ENCODE measurements around the gene PNPLA7. TPM values are rescaled to one million over a fixed set of nuclear protein-coding genes. Genes with fewer than 3 reads are reported as not detected.

PNPLA7 gene
- total RNA-seq, 4 donors from 2014 or later = 10.1 to 23.6 (median 11.6) TPM

DNA sequence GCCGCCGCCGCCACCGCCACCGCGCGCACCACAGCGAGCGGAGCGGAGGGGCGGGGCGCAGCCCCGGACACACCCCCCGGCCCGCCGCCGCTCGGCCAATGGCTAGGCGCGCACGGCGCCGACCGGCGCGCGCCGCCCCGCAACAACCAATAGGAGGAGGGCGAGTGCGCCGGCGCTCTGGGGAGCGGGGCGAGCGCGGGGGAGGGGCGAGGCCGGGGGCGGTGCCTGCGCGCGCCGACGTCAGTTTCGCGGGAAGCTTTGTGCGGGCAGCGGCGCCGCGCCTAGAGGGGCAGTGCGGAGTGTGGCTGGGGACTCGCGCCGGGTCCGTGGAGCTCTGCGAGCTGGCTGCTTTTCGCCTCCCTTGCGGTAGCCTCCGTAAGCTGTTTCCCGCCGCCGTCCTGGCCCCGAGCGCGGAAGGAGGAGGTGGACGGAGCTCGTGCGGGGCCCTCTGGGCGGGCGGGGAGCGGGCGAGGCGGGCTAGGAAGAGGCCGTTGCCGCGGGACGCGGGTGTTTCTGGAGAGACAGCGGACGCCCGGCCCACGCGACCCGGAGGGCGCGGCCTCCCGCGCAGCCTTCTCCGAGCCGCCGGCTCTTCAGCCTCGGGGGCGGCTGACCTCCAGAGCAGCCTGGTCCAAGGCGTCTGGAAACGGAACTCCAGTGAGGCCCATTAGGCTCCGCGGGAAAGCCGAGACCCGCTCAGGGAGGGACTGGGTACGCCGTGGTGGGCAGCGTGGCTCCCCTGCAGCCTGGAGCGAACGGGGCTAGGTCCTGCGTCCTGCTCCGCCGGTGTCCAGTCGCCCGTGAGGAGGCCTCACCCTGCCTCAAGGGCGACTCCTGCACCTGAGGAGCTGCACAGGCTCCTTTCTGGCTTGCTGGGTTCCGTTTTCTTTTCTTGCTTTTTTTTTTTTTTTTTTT is 40.5 kb upstream of the PNPLA7 start, which contains the start of gene ZMYND19:
ZMYND19 (minus strand) TSS at position 44 of the 915 bp plus-strand sequence. CDS start 249 bp downstream, outside the sequence.
- intact Hi-C loops (cut with DNase I) = no loop called here
- WGBS, 2 donors = 1% methylated on average over 12 to 16 of the region's 113 CpGs

DNA sequence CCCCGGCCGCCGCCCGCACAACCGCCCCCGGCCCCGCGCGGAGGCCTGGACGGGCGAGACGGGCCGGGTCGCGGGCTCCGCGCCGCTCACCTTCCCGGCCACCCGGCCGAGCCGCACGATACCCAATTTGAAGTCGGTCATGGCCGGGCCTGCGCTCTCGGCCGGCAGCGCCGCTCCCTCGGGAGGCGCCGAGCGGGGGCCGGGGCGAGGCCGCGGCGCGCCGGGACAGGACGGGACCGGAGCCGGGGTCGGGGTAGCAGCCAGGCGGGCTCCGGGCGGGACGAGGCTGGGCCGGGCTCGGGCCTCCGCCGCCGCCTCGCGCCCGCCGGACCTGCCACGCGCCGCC is 39.9 kb upstream of the PNPLA7 start:
- TF ChIP-seq, protein P1, sequence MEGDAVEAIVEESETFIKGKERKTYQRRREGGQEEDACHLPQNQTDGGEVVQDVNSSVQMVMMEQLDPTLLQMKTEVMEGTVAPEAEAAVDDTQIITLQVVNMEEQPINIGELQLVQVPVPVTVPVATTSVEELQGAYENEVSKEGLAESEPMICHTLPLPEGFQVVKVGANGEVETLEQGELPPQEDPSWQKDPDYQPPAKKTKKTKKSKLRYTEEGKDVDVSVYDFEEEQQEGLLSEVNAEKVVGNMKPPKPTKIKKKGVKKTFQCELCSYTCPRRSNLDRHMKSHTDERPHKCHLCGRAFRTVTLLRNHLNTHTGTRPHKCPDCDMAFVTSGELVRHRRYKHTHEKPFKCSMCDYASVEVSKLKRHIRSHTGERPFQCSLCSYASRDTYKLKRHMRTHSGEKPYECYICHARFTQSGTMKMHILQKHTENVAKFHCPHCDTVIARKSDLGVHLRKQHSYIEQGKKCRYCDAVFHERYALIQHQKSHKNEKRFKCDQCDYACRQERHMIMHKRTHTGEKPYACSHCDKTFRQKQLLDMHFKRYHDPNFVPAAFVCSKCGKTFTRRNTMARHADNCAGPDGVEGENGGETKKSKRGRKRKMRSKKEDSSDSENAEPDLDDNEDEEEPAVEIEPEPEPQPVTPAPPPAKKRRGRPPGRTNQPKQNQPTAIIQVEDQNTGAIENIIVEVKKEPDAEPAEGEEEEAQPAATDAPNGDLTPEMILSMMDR (IDR thresholded peaks at IDR 0.05) = no peak
- TF ChIP-seq POLR2A (IDR thresholded peaks at IDR 0.05) = peak in 1 of 2 donors; percentile 7
- no peaks in the 10 kb centered on the region for H3K27me3 ChIP-seq
- DNase-seq = no peak
- no peaks in the 10 kb centered on the region for H3K9me3 ChIP-seq
- intact Hi-C loops (cut with DNase I) = no loop called here
- WGBS, 2 donors = no CpG with 5 or more reads among the region's 61 CpGs
- no peak overlapping the region for H3K27ac ChIP-seq
- peak overlapping the region in 1 of 3 donors; percentile 46 for H3K4me3 ChIP-seq (replicated peaks in 1 of 3)
- peaks cover 10 to 31% of the 10 kb centered on the region in 2 donors for H3K4me1 ChIP-seq
- H3K36me3 ChIP-seq = peaks cover 7 to 8% of the 10 kb centered on the region in 2 donors

More for the DNA sequence above, 40.5 kb upstream of the PNPLA7 start, which contains the start of gene ZMYND19:
- H3K36me3 ChIP-seq = peaks cover 7 to 8% of the 10 kb centered on the region in 2 donors
- TF ChIP-seq, protein P1 (IDR thresholded peaks at IDR 0.05) = no peak
- TF ChIP-seq POLR2A (IDR thresholded peaks at IDR 0.05) = peak in 1 of 2 donors; percentile 57
- H3K27me3 ChIP-seq = no peaks in the 10 kb centered on the region
- no peaks in the 10 kb centered on the region for H3K9me3 ChIP-seq
- peak; percentile 84 to 89 for DNase-seq
- H3K4me1 ChIP-seq = peaks cover 10 to 31% of the 10 kb centered on the region in 2 donors
- H3K4me3 ChIP-seq (replicated peaks in 1 of 3) = peak within 1 kb of the TSS; percentile 42 to 81 (median 76)
- H3K27ac ChIP-seq = peak within 1 kb of the TSS in 1 of 3 donors; percentile 32

DNA sequence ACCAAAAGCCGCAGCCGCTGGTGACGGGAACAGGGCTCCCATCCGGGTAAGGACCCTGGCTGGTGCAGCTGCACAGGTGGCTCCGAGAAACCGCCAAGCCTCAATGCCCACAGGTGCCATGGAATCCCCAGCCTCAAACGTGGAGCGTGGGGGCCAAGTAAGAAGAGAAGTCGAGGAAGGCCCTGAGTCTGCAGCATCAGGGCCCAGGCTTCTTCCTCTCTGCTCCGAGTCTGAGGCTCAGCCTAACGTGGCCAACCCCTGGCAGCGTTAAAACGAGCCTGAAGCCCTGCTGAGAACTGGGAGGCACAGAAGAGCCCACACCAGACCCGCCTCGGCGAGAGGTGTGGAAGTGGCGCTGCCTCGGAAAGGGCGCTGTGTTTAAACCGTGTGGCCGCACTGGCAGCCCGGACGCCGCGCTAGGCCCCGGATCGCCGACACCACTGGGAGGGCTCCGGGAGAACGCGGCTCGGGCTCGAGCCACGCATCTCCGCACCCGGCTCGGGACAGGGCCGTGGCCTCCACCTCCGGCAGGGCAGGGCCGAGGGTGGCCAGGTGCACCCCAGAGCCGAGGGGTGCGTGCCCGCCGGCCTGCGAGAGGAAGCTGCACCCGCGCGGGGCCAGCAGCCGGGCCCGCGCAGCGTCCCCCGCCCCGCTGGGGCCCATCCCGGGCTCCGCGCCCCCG is 39.4 kb upstream of the PNPLA7 start:
- H3K36me3 ChIP-seq = peaks cover 7 to 8% of the 10 kb centered on the region in 2 donors
- intact Hi-C loops (cut with DNase I) = no loop called here
- H3K9me3 ChIP-seq = no peaks in the 10 kb centered on the region
- no peak for DNase-seq
- TF ChIP-seq, protein P1 (IDR thresholded peaks at IDR 0.05) = no peak
- TF ChIP-seq POLR2A (IDR thresholded peaks at IDR 0.05) = no peak
- peak overlapping the region; percentile 22 to 46 (median 29) for H3K4me3 ChIP-seq (replicated peaks in 1 of 3)
- 22 to 69% methylated on average over 5 to 19 of the region's 58 CpGs for WGBS, 2 donors
- no peak overlapping the region for H3K27ac ChIP-seq
- H3K27me3 ChIP-seq = no peaks in the 10 kb centered on the region
- peaks cover 10 to 31% of the 10 kb centered on the region in 2 donors for H3K4me1 ChIP-seq

DNA sequence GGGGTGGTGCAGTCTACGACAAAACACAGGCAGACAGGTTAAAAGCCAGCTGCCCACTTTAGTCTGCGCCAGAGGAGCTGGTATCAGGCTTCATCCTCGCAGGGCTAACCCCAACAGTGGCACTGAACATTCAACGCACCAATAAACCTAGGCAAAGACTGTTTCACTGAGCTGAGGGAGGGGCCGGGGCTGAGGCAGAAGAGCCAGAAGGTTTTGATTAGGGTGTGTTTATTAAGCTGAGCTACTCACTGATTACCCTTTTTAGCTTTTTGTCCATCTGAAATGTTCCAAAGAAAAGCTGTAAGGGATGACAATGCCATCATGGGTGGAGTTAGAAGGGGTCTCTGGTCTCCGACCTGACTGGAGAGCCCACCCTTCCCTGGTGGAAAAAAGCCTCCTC is 38.7 kb upstream of the PNPLA7 start:
- no peaks in the 10 kb centered on the region for H3K9me3 ChIP-seq
- intact Hi-C loops (cut with DNase I) = no loop called here
- H3K27ac ChIP-seq = no peak overlapping the region
- no peak overlapping the region for H3K4me3 ChIP-seq (replicated peaks in 1 of 3)
- no peak for DNase-seq
- TF ChIP-seq POLR2A (IDR thresholded peaks at IDR 0.05) = no peak
- TF ChIP-seq, protein P1 (IDR thresholded peaks at IDR 0.05) = no peak
- H3K36me3 ChIP-seq = peaks cover 7 to 8% of the 10 kb centered on the region in 2 donors
- 90 to 92% methylated on average over 5 to 6 of the region's 6 CpGs for WGBS, 2 donors
- H3K27me3 ChIP-seq = no peaks in the 10 kb centered on the region
- H3K4me1 ChIP-seq = peaks cover 10 to 31% of the 10 kb centered on the region in 2 donors

Data from thyroid gland (tissue), 4 donors.